NCI-H2196 (cell line): ENCODE data around the gene VWA7.

Experiments
- DNase-seq: peaks from one replicate; lab custom pipeline; 2025; ENCODE audit not compliant: unreplicated experiment; lab: John Stamatoyannopoulos, UW

The VWA7 gene

DNA sequence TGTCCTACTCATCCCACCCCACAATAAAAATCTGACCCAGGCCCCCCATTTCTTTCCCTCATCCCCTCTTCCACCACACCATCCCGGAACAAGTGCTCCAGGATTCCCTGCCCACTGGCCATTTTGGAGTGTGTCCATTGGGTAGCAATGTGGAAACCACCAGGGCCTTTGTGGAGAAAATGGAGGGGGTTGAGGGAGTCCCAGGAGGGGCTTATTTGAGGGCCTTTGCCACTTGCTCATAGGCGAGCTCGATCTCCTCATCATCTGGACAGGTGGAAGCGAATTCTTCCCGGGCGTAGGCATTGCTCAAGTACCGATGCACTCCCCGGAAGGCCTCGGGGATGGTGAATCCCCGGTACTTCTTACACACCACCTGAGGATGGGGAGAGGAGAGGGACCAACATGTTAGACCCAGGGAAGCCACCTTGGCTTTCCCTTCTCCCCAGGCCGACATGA lies 46.5 kb downstream of the VWA7 start:
- no peak for DNase-seq

DNA sequence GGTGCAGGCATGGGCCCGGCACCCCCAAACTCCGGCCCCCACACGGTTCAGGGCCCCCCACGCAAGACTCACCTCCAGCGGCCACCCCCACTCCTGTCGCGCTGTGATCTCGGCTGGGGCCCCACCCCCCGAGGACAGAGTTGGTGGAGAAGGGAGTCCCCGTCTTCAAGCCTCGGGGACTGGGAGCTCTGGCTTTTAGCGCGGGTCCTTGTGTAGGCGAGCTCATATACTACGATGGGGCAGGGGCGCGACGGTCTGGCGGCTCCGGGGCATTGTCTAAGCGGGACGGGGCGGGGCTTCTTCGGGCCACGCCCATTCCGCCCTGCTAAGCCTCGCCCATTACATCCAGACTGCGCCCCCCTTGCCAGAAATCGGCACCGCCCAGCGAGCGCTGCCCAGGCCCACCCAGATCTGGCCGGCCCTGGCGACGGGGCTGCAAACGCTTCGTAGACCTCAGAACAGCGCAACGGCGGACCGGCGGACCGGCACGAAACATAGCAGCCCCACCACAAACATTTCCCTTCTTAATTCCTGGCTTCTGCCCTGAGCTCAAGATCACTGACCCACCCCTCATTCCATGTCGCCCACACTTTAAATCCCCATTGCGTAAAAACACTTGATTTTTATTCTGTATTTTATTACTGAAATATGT lies 47.0 kb downstream of the VWA7 start:
- peak; percentile 76 for DNase-seq

DNA sequence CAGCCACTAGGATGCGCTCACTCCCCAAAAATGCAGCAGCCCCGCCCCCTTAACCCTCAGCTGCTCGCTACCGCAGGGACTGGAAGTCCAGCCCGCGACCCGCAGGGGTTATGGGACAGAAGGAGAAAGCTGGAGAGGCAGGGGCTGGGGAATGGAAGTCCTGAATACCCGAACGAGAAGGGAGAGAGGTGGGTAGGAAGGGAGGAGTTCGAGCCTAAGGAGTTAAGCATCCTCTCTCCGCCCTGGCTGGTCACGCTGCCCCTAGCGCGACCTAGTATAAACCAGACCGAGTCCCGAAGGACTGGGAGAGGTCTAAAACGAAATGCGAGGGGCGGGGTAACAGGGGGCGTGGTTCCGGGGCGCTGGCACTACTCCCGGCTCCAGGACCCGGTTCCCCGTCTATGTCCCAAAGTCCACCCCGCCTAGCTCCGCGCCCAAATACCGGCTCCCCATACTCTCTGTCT lies 47.6 kb downstream of the VWA7 start:
- peak; percentile 84 for DNase-seq

DNA sequence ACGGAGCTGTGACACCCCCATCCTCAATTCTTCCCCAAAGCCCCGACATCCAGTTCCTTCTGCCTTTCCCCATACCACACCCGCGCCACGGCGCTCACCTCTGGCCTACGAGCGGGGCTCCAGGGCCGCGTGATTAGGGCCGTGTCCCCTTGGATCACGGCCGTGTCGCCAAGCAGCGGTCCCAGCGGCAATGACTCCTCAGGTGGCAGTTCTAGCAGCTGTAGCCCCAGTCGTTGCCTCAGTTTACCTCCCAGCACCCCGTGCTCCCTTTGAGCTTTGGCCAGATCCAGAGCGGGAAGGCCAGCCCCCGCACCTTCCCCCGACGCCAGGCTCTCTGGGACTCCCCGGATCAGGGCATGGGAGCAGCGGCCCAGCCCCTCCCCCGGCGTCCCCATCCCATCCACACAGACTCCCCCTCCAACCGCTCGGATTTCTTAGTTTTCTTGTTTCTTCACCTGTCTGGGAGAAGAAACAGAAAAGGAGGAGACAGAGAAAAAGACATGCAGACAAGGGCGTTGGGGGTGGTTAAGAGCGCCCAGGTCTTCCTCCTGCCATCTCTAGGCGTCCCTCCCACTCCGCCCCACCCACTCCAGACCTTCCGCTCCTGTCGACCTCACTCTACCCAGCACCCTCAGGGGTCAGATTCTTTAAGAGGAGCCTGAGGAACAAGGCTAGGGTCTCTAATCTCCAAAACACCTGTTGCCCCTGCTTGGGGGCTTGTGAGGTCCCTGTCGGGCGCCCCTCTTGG lies 48.2 kb downstream of the VWA7 start, which contains the start of gene DDAH2:
DDAH2 (minus strand) TSS at position 533 of the 748 bp plus-strand sequence; CDS start at position 395, 138 bp downstream.
- DNase-seq, result no peak

DNA sequence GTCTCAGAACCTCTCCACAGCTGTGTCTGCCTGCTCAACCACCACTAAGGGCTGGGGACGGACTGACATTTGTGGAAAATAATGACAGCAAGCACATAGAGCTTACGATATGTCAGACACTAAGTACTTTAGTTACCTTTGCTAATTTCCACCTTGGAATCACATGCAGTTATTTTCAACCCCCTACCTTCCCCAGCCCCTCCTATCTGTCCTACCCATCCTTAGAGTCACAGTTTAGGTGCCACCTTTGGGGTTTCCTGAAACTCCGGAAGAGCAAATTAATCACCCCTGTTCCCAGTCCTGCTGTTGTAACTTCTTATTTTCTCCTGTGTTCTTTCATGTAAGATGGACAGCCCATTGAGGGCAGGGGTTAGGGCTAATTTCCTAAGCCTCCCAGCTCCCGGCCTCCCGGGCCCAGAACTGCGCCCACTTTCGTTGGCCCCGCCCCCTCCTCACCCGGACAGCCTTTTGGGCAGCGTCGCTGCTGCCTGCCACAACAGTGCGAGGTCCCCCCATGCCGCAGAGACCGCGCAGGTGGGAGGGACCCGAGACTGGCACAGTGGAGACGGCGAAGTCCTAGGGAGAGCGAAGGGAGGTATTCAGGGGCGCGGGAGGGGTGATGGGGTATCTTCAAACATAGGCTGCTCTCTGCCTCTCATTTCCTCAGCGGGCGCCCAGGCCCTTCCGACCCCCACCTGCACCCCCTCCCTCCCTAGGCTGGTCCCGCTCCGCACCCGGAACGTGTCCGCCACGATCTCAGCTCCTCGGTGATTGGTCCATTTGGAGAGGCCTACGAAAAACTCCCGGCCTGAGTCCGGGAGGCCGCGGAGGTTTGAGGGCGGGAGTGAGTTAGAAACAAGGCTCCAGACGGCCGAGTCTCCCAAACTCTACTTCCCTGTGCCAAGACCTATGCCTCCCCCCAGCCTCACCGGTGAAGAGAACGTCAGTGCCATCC lies 49.1 kb downstream of the VWA7 start:
- no peak for DNase-seq

DNA sequence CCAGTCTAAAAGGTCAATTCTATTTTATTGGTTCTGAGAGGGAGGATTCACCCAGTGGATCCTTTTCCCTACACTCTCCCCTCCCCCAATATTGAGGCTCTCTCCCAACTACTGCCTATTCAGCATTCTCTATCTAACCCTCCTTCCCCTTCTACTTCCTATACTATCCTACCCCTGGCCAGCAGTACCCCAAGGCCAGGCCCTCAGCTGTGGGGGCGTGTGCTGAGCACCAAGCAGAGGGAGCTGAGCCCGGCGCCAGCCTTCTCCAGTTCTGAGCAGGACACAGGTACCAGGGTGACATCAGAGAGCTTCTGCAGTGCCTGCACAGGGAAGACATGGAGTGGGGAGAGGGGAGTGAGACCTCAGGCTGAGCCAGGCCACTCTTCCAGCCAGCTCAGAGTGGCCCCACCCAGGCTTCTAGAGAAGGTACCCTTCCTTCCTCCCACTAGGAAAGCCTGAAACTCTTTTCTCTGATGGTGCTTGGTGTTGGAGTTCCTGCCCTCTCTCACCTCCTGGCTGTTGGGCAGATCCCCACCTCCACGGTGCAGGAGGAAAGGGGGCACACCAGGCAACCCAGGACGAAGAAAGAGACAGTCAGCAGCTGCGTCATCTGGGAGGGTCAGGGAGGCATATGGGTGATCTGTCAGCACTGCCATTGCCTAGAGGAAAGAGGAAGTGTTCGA lies 50.0 kb downstream of the VWA7 start:
- no peak for DNase-seq

DNA sequence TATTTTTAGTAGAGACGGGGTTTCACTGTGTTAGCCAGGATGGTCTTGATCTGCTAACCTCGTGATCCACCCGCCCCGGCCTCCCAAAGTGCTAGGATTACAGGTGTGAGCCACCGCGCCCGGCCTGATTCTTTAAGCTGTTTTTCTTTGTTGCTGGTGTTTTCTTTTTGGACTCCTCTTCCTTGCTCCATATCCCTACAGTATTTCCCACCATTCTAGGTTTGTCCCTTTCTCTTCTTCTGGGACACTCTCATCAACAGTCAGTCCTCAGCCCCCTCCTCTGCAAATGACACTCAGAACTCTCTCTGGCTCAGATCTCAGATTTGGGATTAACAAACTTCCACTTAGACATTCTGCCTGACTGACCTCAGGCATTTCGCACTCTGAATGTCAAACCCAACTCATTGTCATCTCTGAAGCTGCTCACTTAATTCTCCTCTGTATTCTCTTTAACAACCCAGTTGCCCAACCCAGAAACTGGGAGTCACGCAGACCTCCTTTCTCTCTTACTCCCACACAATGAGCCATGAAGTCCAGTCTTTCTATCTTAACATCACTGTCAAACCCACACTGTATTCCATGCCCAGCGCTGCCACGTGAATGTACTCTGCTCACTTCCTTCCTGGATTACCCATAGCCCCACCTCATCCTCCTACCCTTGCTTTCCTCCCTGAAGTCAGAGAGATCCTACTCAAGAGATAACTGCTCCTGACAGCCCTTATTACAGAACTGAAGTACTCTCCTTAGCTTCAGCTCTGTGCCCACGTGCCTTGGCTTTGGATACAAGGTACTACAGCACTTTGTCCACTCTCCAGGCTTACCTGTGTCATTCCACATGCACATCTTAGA lies 51.4 kb downstream of the VWA7 start:
- no peak for DNase-seq

DNA sequence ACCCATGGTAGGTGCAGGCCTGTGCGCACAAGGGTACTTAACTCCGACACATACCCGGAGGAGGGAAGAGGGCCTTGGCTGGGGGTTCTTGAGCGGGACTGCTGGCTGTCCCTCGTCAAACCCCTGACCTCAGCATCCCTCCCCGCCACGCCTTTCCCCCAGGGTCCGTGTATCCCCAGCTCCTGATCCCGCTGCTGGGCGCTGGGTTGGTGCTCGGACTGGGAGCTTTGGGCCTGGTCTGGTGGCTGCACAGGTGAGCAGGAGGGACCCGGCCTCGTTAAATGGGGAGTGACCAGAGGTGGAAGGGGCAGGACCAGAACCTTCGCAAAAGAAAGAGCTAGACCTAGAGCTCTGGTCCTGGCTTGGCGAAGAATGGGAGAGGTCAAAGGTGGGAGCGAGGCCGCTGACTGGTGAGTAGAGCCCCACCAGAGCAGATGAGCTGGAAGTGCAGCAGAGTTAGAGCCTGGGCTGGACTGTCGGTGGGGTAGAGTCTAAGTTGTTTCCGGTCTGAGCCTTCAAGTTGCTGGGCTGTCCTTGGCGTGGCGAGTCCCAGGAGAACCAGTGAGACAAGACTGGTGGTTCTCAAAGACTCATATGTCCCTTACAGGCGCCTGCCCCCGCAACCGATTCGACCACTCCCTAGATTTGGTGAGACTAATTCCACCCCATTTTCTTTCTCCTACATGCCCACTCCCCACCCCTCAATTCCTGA lies 53.0 kb downstream of the VWA7 start:
- DNase-seq, result no peak

DNA sequence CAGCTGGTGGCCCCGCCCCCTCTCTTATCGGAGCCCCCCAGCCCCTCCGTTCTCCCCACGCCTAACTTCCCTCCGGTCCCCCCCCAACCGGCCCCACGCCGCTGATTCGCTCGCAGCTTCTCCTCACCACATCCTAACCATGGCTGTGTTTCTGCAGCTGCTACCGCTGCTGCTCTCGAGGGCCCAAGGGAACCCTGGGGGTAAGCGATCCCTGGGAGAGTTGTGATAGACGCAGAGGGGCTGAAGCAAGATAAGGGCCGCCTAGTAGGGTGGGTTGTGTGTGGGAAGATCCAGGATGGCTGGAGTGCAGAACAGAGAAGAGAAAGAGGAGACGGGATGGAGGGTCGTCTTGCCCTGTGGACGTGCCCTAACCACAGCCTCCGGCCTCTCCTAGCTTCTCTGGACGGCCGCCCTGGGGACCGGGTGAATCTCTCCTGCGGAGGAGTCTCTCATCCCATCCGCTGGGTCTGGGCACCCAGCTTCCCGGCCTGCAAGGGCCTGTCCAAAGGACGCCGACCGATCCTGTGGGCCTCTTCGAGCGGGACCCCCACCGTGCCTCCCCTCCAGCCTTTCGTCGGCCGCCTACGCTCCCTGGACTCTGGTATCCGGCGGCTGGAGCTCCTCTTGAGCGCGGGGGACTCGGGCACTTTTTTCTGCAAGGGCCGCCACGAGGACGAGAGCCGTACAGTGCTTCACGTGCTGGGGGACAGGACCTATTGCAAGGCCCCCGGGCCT lies 53.7 kb downstream of the VWA7 start, which contains the start of gene MPIG6B:
MPIG6B (plus strand) TSS at position 129 of the 735 bp plus-strand sequence; CDS start at position 140, 11 bp downstream.
- DNase-seq, result no peak

DNA sequence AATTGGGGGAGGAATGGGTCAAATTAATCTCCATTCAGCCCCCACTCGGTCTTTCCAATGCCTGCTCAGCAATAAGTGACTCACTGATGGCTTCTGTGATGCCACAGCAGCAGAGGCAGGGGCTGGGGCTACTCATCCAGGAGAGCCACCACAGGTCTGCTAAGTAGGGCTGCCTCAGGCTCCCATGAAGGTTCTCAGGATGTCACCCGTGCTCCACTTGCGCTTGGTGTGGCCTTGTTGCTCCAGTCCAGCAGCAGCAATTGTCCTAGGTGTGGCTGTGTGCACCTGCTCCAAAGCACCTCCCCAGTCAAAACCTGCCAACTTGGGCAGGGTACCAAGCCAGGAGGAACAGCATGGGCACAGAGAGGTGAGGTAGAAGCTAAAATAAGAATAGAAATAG lies 55.0 kb downstream of the VWA7 start:
- DNase-seq, result no peak

DNA sequence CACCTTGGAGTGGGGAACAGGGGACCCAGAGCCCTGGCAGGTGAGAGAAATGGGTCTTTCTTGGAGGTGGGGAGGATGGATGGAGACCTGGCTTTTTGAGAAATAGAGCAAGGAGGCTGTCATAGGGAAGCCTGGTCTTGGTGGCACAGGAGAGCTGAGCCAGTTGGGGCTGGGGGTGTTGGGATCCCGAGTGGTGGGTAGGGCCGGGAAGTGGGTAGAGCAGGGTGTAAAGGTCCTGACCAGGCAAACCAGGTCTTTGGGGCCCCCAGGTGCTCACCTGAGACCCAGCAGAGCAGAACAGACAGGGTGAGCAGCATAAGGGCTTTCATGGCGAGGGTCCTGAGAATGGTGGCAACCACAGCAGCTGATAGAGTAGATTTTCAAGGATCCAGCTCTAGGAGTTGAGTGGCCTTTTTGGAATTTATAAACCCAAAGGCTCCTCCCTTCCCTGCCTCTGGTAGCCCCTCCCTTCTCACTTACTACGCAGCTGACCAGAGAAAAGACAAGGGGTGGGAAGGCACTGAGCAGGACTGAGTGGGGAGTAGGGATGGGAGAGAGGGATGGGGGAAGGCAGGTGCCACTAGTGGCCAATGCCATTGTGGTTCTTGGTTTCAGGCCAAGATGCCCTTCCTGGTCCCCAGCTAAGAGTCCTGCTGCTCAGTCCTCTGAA lies 55.6 kb downstream of the VWA7 start, which contains the start of gene LY6G6C:
LY6G6C (minus strand) TSS at position 396 of the 670 bp plus-strand sequence; CDS start at position 329, 67 bp downstream.
- no peak for DNase-seq

DNA sequence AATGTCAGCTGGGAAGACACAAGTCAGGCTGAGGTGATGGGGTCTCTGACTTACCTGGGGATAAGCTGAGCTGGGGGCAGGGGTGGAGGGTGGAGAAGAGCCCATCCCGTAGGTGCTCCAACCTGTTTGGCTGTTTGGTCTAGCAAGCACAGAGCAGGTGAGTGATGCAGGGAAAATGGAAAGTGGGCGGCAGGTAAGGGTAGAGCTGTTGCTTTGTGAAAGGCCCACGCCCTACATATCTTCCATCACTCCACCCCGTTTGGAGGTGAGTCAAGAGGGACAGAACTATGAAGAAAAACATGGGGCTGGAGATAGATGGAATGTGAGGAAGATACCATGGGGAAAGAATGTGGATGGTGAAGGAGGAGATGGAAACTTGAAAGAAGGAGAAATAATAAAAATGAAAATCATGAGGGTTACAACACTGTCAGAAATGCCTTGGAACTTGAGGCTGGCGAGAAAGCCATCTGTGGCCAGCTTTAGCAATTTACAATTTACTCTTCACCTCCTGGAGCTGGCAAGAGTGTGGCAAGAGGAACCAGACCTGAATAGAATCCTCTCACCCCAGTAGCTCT lies 56.8 kb downstream of the VWA7 start:
- no peak for DNase-seq

DNA sequence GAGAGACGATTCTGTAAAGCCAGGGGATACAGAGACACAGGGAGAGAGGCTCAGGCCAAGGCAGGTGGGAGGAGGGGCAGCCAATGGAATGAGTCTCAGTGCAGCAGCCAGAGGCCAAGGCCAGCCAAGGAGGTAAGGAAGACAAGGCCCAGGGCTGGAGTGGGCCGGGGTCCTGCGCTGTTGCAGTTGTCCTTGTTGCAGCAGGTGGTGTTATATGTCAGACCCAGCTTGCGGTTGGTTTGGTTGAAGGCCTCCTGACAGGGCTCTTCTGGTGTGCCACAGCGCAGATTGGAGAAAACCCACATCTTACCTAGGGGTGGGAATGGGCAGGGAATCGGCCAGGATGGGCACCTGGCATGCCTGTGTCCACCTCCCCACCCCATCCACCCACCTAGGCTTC lies 58.1 kb downstream of the VWA7 start:
- no peak for DNase-seq

DNA sequence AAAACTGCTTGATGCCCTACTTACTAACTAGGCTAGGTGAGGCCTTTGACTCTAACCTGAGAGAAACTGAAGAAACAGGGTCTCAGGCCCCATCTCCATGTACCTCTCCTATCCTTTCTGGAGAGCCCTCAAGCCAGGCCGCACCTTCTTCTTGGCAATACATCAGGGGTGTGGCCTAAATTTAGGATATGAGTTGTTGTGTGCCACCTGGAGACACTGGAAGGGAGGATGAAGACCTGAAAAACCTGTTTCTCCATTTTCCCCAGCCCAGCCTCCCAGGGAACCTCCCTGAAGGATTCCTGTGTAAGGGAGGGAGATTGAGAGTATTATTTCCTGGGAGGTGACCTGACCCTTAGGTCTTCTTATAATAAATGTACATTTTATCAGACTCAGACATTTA lies 58.9 kb downstream of the VWA7 start:
- DNase-seq, result peak; percentile 71

DNA sequence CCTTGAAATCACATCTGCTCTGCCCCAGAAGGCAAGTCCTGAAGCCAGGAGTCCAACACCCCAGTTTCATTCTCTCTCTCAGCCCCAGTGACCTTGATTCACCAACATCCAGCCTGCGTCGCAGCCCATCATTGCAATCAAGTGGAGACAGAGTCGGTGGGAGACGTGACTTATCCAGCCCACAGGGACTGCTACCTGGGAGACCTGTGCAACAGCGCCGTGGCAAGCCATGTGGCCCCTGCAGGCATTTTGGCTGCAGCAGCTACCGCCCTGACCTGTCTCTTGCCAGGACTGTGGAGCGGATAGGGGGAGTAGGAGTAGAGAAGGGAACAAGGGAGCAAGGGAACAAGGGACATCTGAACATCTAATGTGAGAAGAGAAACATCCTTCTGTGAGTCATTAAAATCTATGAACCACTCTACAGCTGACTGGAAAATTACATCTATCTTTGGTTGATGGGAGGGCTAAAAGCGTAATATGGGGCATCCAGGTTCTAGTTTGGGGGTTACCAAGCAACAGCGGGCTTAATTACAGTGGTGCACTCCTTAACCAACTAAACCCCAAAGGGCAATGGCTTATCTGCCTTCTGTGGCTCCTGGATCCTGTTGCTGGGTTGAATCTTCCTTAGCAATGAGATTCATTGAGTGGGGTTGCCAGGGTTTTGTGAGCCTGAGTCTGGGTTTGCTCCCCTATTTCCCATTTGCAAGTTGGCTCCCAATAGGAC lies 59.5 kb downstream of the VWA7 start:
- DNase-seq, result no peak
